ENCODE data around the gene DCAF6. TPM values are rescaled to one million over a fixed set of nuclear protein-coding genes. Genes with fewer than 3 reads are reported as not detected.

Gene DCAF6
- total and polyA plus RNA-seq, 5 donors from 2014 or later = 9.7 to 25.5 (median 11.7) TPM

DNA sequence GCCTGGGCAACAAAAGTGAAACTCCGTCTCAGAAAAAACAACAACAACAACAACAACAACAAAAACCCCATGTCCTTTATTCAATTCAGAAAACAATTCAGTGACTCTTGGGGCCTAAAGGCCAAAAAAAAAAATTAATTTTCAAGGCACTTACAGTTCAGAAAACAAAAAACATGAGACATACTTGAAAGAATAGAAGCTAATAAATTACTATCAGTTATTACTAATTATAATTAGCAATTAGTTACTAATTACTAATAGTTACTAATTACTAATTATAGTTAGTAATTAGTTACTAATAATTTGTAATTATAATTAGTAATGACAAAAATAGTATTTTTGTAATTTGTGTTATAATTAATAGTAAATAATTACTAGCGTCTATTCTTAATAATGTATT is 57.2 kb downstream of the DCAF6 start:
- no peak overlapping the region for H3K4me3 ChIP-seq (ENCODE audit: low read depth, low read length)
- no peaks in the 10 kb centered on the region for H3K27me3 ChIP-seq (ENCODE audit: control insufficient read depth, insufficient read depth, low read length)
- Mint-ChIP-seq H3K4me3 (no peak overlapping the region), H3K27me3 (no peaks in the 10 kb centered on the region), H3K27ac (no peak overlapping the region), H3K4me1 (peaks cover 0 to 3% (median under 1%) of the 10 kb centered on the region in 4 donors), H3K9me3 (no peaks in the 10 kb centered on the region), H3K36me3 (peaks cover 24% of the 10 kb centered on the region)
- H3K9me3 ChIP-seq (ENCODE audit: control insufficient read depth in 2 of 2, low read length in 2 of 2) = no peaks in the 10 kb centered on the region
- no peak for ATAC-seq (ENCODE audit: low read depth in 2 of 2)
- peaks cover 36% of the 10 kb centered on the region for H3K36me3 ChIP-seq (ENCODE audit: control insufficient read depth, insufficient read depth, low read length)
- no peaks in the 10 kb centered on the region for H3K4me1 ChIP-seq (ENCODE audit: control insufficient read depth, insufficient read depth, low read length, poor library complexity, severe bottlenecking)
- no peak for DNase-seq
- no peak overlapping the region for H3K27ac ChIP-seq (ENCODE audit: insufficient read depth, low read length, poor library complexity, severe bottlenecking)

GRCh38 chr1:167994560-167994959 is 58.1 kb downstream of the DCAF6 start:
- no peak for DNase-seq
- H3K27me3 Mint-ChIP-seq = no peaks in the 10 kb centered on the region

GRCh38 chr1:167995038-167995437 is 58.6 kb downstream of the DCAF6 start:
- ATAC-seq (ENCODE audit: low read depth in 2 of 2) (no peak), DNase-seq (no peak)
- peaks cover 0 to 10% (median 4%) of the 10 kb centered on the region in 4 donors for H3K4me1 Mint-ChIP-seq
- H3K9me3 Mint-ChIP-seq = no peaks in the 10 kb centered on the region
- peaks cover 33% of the 10 kb centered on the region for H3K36me3 Mint-ChIP-seq
- no peak overlapping the region for H3K4me3 Mint-ChIP-seq
- no peaks in the 10 kb centered on the region for H3K27me3 Mint-ChIP-seq
- H3K36me3 ChIP-seq (ENCODE audit: control insufficient read depth, insufficient read depth, low read length) = peaks cover 36% of the 10 kb centered on the region
- no peak overlapping the region for H3K4me3 ChIP-seq (ENCODE audit: low read depth, low read length)
- no peaks in the 10 kb centered on the region for H3K9me3 ChIP-seq (ENCODE audit: control insufficient read depth in 2 of 2, low read length in 2 of 2)
- no peaks in the 10 kb centered on the region for H3K27me3 ChIP-seq (ENCODE audit: control insufficient read depth, insufficient read depth, low read length)
- H3K27ac ChIP-seq (ENCODE audit: insufficient read depth, low read length, poor library complexity, severe bottlenecking) = no peak overlapping the region
- H3K4me1 ChIP-seq (ENCODE audit: control insufficient read depth, insufficient read depth, low read length, poor library complexity, severe bottlenecking) = no peaks in the 10 kb centered on the region
- no peak overlapping the region for H3K27ac Mint-ChIP-seq

More at GRCh38 chr1:167994560-167994959, 58.1 kb downstream of the DCAF6 start:
- H3K4me3 ChIP-seq (ENCODE audit: low read depth, low read length) = no peak overlapping the region
- no peaks in the 10 kb centered on the region for H3K27me3 ChIP-seq (ENCODE audit: control insufficient read depth, insufficient read depth, low read length)
- no peaks in the 10 kb centered on the region for H3K9me3 ChIP-seq (ENCODE audit: control insufficient read depth in 2 of 2, low read length in 2 of 2)
- no peak overlapping the region for H3K4me3 Mint-ChIP-seq
- no peak overlapping the region for H3K27ac Mint-ChIP-seq
- peaks cover 29% of the 10 kb centered on the region for H3K36me3 Mint-ChIP-seq
- no peak overlapping the region for H3K27ac ChIP-seq (ENCODE audit: insufficient read depth, low read length, poor library complexity, severe bottlenecking)
- no peaks in the 10 kb centered on the region for H3K9me3 Mint-ChIP-seq
- H3K4me1 ChIP-seq (ENCODE audit: control insufficient read depth, insufficient read depth, low read length, poor library complexity, severe bottlenecking) = no peaks in the 10 kb centered on the region
- peaks cover 36% of the 10 kb centered on the region for H3K36me3 ChIP-seq (ENCODE audit: control insufficient read depth, insufficient read depth, low read length)
- H3K4me1 Mint-ChIP-seq = peaks cover 0 to 6% (median 3%) of the 10 kb centered on the region in 4 donors
- no peak for ATAC-seq (ENCODE audit: low read depth in 2 of 2)

DNA sequence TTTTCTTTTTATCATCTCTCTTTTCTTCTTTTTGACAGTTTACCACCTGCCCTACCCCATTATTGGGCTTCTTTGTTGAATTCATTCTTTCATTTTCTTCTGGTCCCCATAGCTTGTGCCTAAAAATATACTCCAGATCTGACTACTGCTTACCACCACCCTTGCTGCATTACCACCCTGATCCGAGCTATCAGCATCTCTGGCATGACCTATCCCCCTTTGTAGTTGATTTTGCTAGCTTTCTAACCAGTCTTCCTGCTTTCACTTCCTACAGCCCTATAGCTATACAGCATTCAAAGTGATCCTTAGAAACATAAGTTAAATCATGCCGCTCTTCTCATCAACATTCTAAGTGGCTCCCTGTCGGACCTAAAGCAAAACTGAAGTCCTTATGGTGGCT is 59.8 kb downstream of the DCAF6 start:
- peaks cover 38% of the 10 kb centered on the region for H3K36me3 Mint-ChIP-seq
- peak overlapping the region in 1 of 3 donors; percentile 50 for H3K27ac Mint-ChIP-seq
- H3K4me1 Mint-ChIP-seq = peaks cover 1 to 11% (median 7%) of the 10 kb centered on the region in 4 donors
- Histone ChIP-seq H3K4me3 (ENCODE audit: low read depth, low read length) (no peak overlapping the region), H3K27me3 (ENCODE audit: control insufficient read depth, insufficient read depth, low read length) (no peaks in the 10 kb centered on the region), H3K9me3 (ENCODE audit: control insufficient read depth in 2 of 2, low read length in 2 of 2) (no peaks in the 10 kb centered on the region), H3K4me1 (ENCODE audit: control insufficient read depth, insufficient read depth, low read length, poor library complexity, severe bottlenecking) (no peaks in the 10 kb centered on the region), H3K36me3 (ENCODE audit: control insufficient read depth, insufficient read depth, low read length) (peaks cover 33% of the 10 kb centered on the region), H3K27ac (ENCODE audit: insufficient read depth, low read length, poor library complexity, severe bottlenecking) (no peak overlapping the region)
- H3K4me3 Mint-ChIP-seq = no peak overlapping the region
- no peaks in the 10 kb centered on the region for H3K9me3 Mint-ChIP-seq
- H3K27me3 Mint-ChIP-seq = no peaks in the 10 kb centered on the region
- no peak for ATAC-seq (ENCODE audit: low read depth in 2 of 2)
- DNase-seq = no peak

- ATAC-seq (ENCODE audit: low read depth in 2 of 2) = no peak
- Mint-ChIP-seq H3K27me3 (no peaks in the 10 kb centered on the region), H3K4me3 (no peak overlapping the region), H3K36me3 (peaks cover 39% of the 10 kb centered on the region), H3K4me1 (peaks cover 3 to 14% (median 8%) of the 10 kb centered on the region in 4 donors), H3K9me3 (no peaks in the 10 kb centered on the region), H3K27ac (no peak overlapping the region)
- no peaks in the 10 kb centered on the region for H3K27me3 ChIP-seq (ENCODE audit: control insufficient read depth, insufficient read depth, low read length)
- no peak overlapping the region for H3K27ac ChIP-seq (ENCODE audit: insufficient read depth, low read length, poor library complexity, severe bottlenecking)
- no peak for DNase-seq
- H3K36me3 ChIP-seq (ENCODE audit: control insufficient read depth, insufficient read depth, low read length) = peaks cover 26% of the 10 kb centered on the region
- H3K4me1 ChIP-seq (ENCODE audit: control insufficient read depth, insufficient read depth, low read length, poor library complexity, severe bottlenecking) = no peaks in the 10 kb centered on the region
- H3K4me3 ChIP-seq (ENCODE audit: low read depth, low read length) = no peak overlapping the region
- no peaks in the 10 kb centered on the region for H3K9me3 ChIP-seq (ENCODE audit: control insufficient read depth in 2 of 2, low read length in 2 of 2)
These were observed 60.6 kb downstream of the DCAF6 start for GRCh38 chr1:167997037-167997575.

- Mint-ChIP-seq H3K4me3 (no peak overlapping the region), H3K27me3 (no peaks in the 10 kb centered on the region), H3K36me3 (peaks cover 46% of the 10 kb centered on the region), H3K27ac (peak overlapping the region in 1 of 3 donors; percentile 18), H3K9me3 (no peaks in the 10 kb centered on the region), H3K4me1 (peaks cover 3 to 20% (median 10%) of the 10 kb centered on the region in 4 donors)
- H3K36me3 ChIP-seq (ENCODE audit: control insufficient read depth, insufficient read depth, low read length) = peaks cover 21% of the 10 kb centered on the region
- no peak overlapping the region for H3K4me3 ChIP-seq (ENCODE audit: low read depth, low read length)
- H3K9me3 ChIP-seq (ENCODE audit: control insufficient read depth in 2 of 2, low read length in 2 of 2) = no peaks in the 10 kb centered on the region
- no peak for ATAC-seq (ENCODE audit: low read depth in 2 of 2)
- H3K4me1 ChIP-seq (ENCODE audit: control insufficient read depth, insufficient read depth, low read length, poor library complexity, severe bottlenecking) = no peaks in the 10 kb centered on the region
- H3K27ac ChIP-seq (ENCODE audit: insufficient read depth, low read length, poor library complexity, severe bottlenecking) = no peak overlapping the region
- no peaks in the 10 kb centered on the region for H3K27me3 ChIP-seq (ENCODE audit: control insufficient read depth, insufficient read depth, low read length)
- no peak for DNase-seq
These were observed 63.4 kb downstream of the DCAF6 start for GRCh38 chr1:167999877-168000276.

DNA sequence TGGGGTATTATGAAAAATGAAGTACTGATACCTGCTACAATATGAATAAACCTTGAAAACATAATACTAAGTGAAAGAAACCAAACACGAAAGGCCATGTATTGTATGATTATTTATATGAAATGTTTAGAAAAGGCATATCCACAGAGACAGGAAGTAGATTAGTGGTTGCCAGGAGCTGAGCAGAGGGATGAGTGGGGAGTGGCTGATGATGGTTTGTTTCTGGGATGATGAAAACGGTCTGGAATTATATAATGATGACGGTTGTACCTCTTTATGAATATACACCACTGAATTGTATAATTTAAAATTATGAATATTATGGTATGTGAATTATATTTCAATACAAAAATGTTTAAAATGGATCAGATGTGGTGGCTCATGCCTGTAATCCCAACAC is 64.2 kb downstream of the DCAF6 start:
- Mint-ChIP-seq H3K36me3 (peaks cover 46% of the 10 kb centered on the region), H3K4me3 (no peak overlapping the region), H3K4me1 (peaks cover 3 to 20% (median 10%) of the 10 kb centered on the region in 4 donors), H3K27ac (peak overlapping the region in 1 of 3 donors; percentile 57), H3K27me3 (no peaks in the 10 kb centered on the region), H3K9me3 (no peaks in the 10 kb centered on the region)
- H3K9me3 ChIP-seq (ENCODE audit: control insufficient read depth in 2 of 2, low read length in 2 of 2) = no peaks in the 10 kb centered on the region
- peaks cover 23% of the 10 kb centered on the region for H3K36me3 ChIP-seq (ENCODE audit: control insufficient read depth, insufficient read depth, low read length)
- H3K4me1 ChIP-seq (ENCODE audit: control insufficient read depth, insufficient read depth, low read length, poor library complexity, severe bottlenecking) = no peaks in the 10 kb centered on the region
- H3K4me3 ChIP-seq (ENCODE audit: low read depth, low read length) = no peak overlapping the region
- no peak for ATAC-seq (ENCODE audit: low read depth in 2 of 2)
- DNase-seq = no peak
- no peaks in the 10 kb centered on the region for H3K27me3 ChIP-seq (ENCODE audit: control insufficient read depth, insufficient read depth, low read length)
- H3K27ac ChIP-seq (ENCODE audit: insufficient read depth, low read length, poor library complexity, severe bottlenecking) = no peak overlapping the region

DNA sequence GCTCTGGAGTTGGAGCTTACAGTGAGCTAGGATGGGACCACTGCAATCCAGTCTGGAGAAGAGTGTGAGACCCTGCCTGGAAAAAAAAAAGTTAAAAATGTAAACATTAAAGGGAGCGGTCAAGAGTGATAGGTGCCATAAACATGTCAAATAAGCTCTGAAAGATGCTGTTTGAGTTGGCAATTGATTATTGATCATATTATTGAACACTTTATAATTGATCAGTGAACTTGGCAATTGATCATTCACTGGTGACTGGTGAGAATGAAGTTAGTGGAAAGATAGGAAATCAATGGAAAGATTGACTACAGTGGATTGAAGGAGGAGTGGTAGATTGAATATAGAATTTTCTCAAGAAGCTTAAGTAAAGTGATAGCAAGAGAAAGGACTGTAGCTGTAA is 64.7 kb downstream of the DCAF6 start:
- H3K27me3 ChIP-seq (ENCODE audit: control insufficient read depth, insufficient read depth, low read length) = no peaks in the 10 kb centered on the region
- no peak for DNase-seq
- Mint-ChIP-seq H3K4me1 (peaks cover 3 to 19% (median 10%) of the 10 kb centered on the region in 4 donors), H3K27ac (no peak overlapping the region), H3K4me3 (no peak overlapping the region), H3K27me3 (no peaks in the 10 kb centered on the region), H3K9me3 (no peaks in the 10 kb centered on the region), H3K36me3 (peaks cover 43% of the 10 kb centered on the region)
- no peak overlapping the region for H3K4me3 ChIP-seq (ENCODE audit: low read depth, low read length)
- ATAC-seq (ENCODE audit: low read depth in 2 of 2) = no peak
- H3K4me1 ChIP-seq (ENCODE audit: control insufficient read depth, insufficient read depth, low read length, poor library complexity, severe bottlenecking) = no peaks in the 10 kb centered on the region
- no peaks in the 10 kb centered on the region for H3K9me3 ChIP-seq (ENCODE audit: control insufficient read depth in 2 of 2, low read length in 2 of 2)
- H3K36me3 ChIP-seq (ENCODE audit: control insufficient read depth, insufficient read depth, low read length) = peaks cover 26% of the 10 kb centered on the region
- H3K27ac ChIP-seq (ENCODE audit: insufficient read depth, low read length, poor library complexity, severe bottlenecking) = no peak overlapping the region

Measured in CD4-positive, CD25-positive, alpha-beta regulatory T cell (primary cell).